Heart right ventricle (tissue), 16 donors: ENCODE measurements around the gene GPI. TPM values are rescaled to one million over a fixed set of nuclear protein-coding genes. Genes with fewer than 3 reads are reported as not detected.

ENCODE experiments used
- ATAC-seq, 8 donors: fragments of 200-7000 bp; cut with Tn5 transposase; one replicate each; pipeline ENCODE4 v1.9.1; 2020; ENCODE audit warnings: mild to moderate bottlenecking in 8 of 8, moderate library complexity in 8 of 8, moderate number of reproducible peaks in 1 of 8
- DNase-seq, 2 donors: peaks; one replicate each; pipeline ENCODE4 v3.0.0-alpha.2; 2020
- H3K27ac ChIP-seq, 10 donors: fragments of 200-600 bp; sonication (generic) in 2 of 10; one replicate each; pipeline versions ENCODE4 v1.5.0 to v1.8.0; 2020 to 2022; ENCODE audit warnings: mild to moderate bottlenecking in 3 of 10
- H3K27me3 ChIP-seq, 7 donors: fragments of 200-600 bp; one replicate each; pipeline ENCODE4 v1.8.0; 2021 to 2022; ENCODE audit warnings: mild to moderate bottlenecking in 2 of 7
- H3K36me3 ChIP-seq, 9 donors: fragments of 200-600 bp; sonication (generic) in 1 of 9; one replicate each; pipeline versions ENCODE4 v1.5.0 to v1.8.0; 2020 to 2022; ENCODE audit warnings: mild to moderate bottlenecking in 2 of 9
- H3K4me1 ChIP-seq, 9 donors: fragments of 200-600 bp; sonication (generic) in 1 of 9; one replicate each; pipeline versions ENCODE4 v1.5.0 to v1.8.0; 2020 to 2022; ENCODE audit warnings: mild to moderate bottlenecking in 4 of 9
- H3K4me3 ChIP-seq, 10 donors: fragments of 200-600 bp; sonication (generic) in 2 of 10; one replicate each; pipeline versions ENCODE4 v1.5.0 to v1.8.0; 2020 to 2022; ENCODE audit warnings: mild to moderate bottlenecking in 7 of 10, moderate library complexity in 2 of 10
- H3K9me3 ChIP-seq, 11 donors: fragments of 200-600 bp in 10 of 11; sonication (generic) in 2 of 11; one replicate each; pipeline versions ENCODE4 v1.5.0 to v1.8.0; 2013 to 2022; ENCODE audit warnings: mild to moderate bottlenecking in 2 of 11, control low read depth in 1 of 11, moderate library complexity in 1 of 11
- CTCF ChIP-seq, 9 donors: fragments of 200-600 bp; sonication (generic) in 2 of 9; IDR thresholded peaks; one replicate each; pipeline versions ENCODE4 v1.5.0 to v1.8.0; 2021 to 2022; ENCODE audit warnings: antibody characterized with exemption in 9 of 9, mild to moderate bottlenecking in 5 of 9, moderate library complexity in 1 of 9
- WGBS, 2 donors: extraction: QIAGEN DNeasy Blood & Tissue Kit; methylation state at CpG; one replicate each; pipeline ENCODE4 v1.1.7; 2013; ENCODE audit warnings: inconsistent platforms in 1 of 2; 5-methylcytosine and 5-hydroxymethylcytosine counted together
- intact Hi-C, 10 donors: fragments of 100-400 bp; cut with DNase I; formaldehyde crosslinking; loops; one replicate each; pipeline versions ENCODE4 v1.11.1 to v1.14.2; 2022
- polyA plus RNA-seq, 2 donors: library from polyadenylated mRNA; stranded (reverse); fragments of 200-250 nt; gene quantifications; one replicate each; pipeline ENCODE4 v1.2.3, GENCODE V29; 2013
- total RNA-seq, 10 donors: library from RNA; stranded (reverse); fragmentation: NEBNext Ultra II Directional in 3 of 10; extraction: Animal tissue kit (Norgen Biotek cat#: 25700) in 3 of 10; gene quantifications; one replicate each; pipeline versions ENCODE4 v1.2.1 to v1.2.4, GENCODE V29; 2021 to 2023
- donor health status: Arrhythmogenic right ventricular cardiomyopathy.
- donor health status: ischemic (EF 13 %, LVEDD 7.1; RV severe dilation, severe dysfunction).
- donor health status: healthy with polysubstance abuse.
- donor health status: DM: no; HTN: yes; CAD: no.
- donor health status: DM: no; HTN: no; CAD: no.
- donor health status: ischemic (EF 25% LVEDD 6.9; RV normal size, moderate dysfunction).
- donor health status: ischemic (EF 25% LVEDD 5.7; RV mildly dilated, moderate dysfunction).
- donor health status: healthy.
- donor health status: DM: yes; HTN: yes; CAD: no.
- donor health status: Ischemic cardiomyopathy.
- donor health status: ischemic (EF 35%, LVEDD 5.7; RV mildly dilated, moderate dysfunction).
- donor health status: nonischemic (EF 11% LVEDD 7.7; RV severe dilation, severe dysfunction).
- donor health status: DM: yes; HTN: yes; CAD: no.
- donor health status: PGD.
- donor health status: ischemic (EF 29% LVEDD 5.4; RV normal size, mild dysfunction).
- donor health status: nonischemic (EF 23%, LVEDD 6.1; RV moderate dilation, normal function).

The GPI gene
- total and polyA plus RNA-seq, 12 donors: 178 to 711 (median 558) TPM

- H3K4me1 ChIP-seq: peaks cover 0 to 29% (median 16%) of the 10 kb centered on the region in 9 donors
- DNase-seq (no peak), ATAC-seq (no peak)
- WGBS, 2 donors: 98 to 99% methylated on average over 11 of the region's 11 CpGs
- intact Hi-C loops: no loop called here
- H3K27ac ChIP-seq: no peak overlapping the region
- no peak for TF ChIP-seq CTCF (IDR thresholded peaks at IDR 0.05)
- H3K9me3 ChIP-seq: no peaks in the 10 kb centered on the region
- H3K27me3 ChIP-seq: no peaks in the 10 kb centered on the region
- H3K4me3 ChIP-seq: no peak overlapping the region
- peaks cover 0 to 100% (median 58%) of the 10 kb centered on the region in 9 donors for H3K36me3 ChIP-seq
Observed at GRCh38 chr19:34373601-34374288, 8.7 kb downstream of the GPI start.

- Histone ChIP-seq H3K27ac (no peak overlapping the region), H3K9me3 (no peaks in the 10 kb centered on the region), H3K36me3 (peaks cover 2 to 100% (median 60%) of the 10 kb centered on the region in 9 donors), H3K4me3 (no peak overlapping the region), H3K27me3 (no peaks in the 10 kb centered on the region), H3K4me1 (peaks cover 0 to 12% (median 7%) of the 10 kb centered on the region in 9 donors)
- ATAC-seq: no peak
- no peak for DNase-seq
- intact Hi-C loops: no loop called here
- 68 to 79% methylated on average over 8 of the region's 8 CpGs for WGBS, 2 donors
- TF ChIP-seq CTCF (IDR thresholded peaks at IDR 0.05): no peak
Observed at GRCh38 chr19:34375598-34375997, 10.6 kb downstream of the GPI start.

GRCh38 chr19:34380639-34381241 lies 15.7 kb downstream of the GPI start:
- H3K4me3 ChIP-seq: no peak overlapping the region
- WGBS, 2 donors: 90 to 93% methylated on average over 5 of the region's 5 CpGs
- peaks cover 0 to 6% (median 0%) of the 10 kb centered on the region in 9 donors for H3K4me1 ChIP-seq
- DNase-seq (no peak), ATAC-seq (peak in 1 of 8 donors; percentile 4)
- intact Hi-C loops: no loop called here
- H3K27me3 ChIP-seq: no peaks in the 10 kb centered on the region
- no peaks in the 10 kb centered on the region for H3K9me3 ChIP-seq
- peaks cover 11 to 100% (median 79%) of the 10 kb centered on the region in 9 donors for H3K36me3 ChIP-seq
- no peak overlapping the region for H3K27ac ChIP-seq
- TF ChIP-seq CTCF (IDR thresholded peaks at IDR 0.05): no peak

GRCh38 chr19:34381399-34382251 lies 16.6 kb downstream of the GPI start:
- 87 to 92% methylated on average over 14 of the region's 14 CpGs for WGBS, 2 donors
- Histone ChIP-seq H3K4me3 (no peak overlapping the region), H3K4me1 (peaks cover 0 to 6% (median 0%) of the 10 kb centered on the region in 9 donors), H3K27me3 (no peaks in the 10 kb centered on the region), H3K36me3 (peaks cover 8 to 100% (median 76%) of the 10 kb centered on the region in 9 donors), H3K27ac (peak overlapping the region in 1 of 10 donors; percentile 34), H3K9me3 (no peaks in the 10 kb centered on the region)
- no peak for TF ChIP-seq CTCF (IDR thresholded peaks at IDR 0.05)
- no peak for DNase-seq
- peak in 3 of 8 donors; percentile 30 to 45 (median 32) for ATAC-seq
- intact Hi-C loops: no loop called here
